Endothelial cell of umbilical vein (primary cell): ENCODE data around the gene PLA2G2A. TPM values are rescaled to one million over a fixed set of nuclear protein-coding genes. Genes with fewer than 3 reads are reported as not detected.

Experiments used
- BruUV-seq: library from RNA; stranded (reverse); fragments of 400-500 nt; replicated peaks from 2 replicates; lab custom pipeline; 2021; lab: Mats Ljungman, UMichigan
- CTCF ChIA-PET: fragments of 300-600, 350-600 bp; sonication (Branson Sonifier 250); formaldehyde crosslinking; loops from one replicate; lab custom pipeline; 2021; ENCODE audit warnings: antibody characterized with exemption, inconsistent platforms; lab: Charles Lee
- POLR2A ChIA-PET: fragments of 300-600, 350-600 bp; sonication (Branson Sonifier 250); formaldehyde crosslinking; loops from one replicate; lab custom pipeline; 2021; ENCODE audit warnings: antibody characterized with exemption, inconsistent platforms; lab: Charles Lee
- DNase-seq: peaks from one replicate; pipeline ENCODE4 v3.0.0-alpha.2; 2011; ENCODE audit warnings: low read depth, low spot score
- FAIRE-seq: peaks from 2 replicates; lab custom pipeline; 2011; peaks lifted over from hg19 to GRCh38; lab: Jason Lieb, UNC
- H2AFZ ChIP-seq: 2 replicates; pipeline ENCODE4 v1.6.0; 2012; ENCODE audit warnings: low read depth, low read length, control low read depth, inconsistent platforms
- H3K27ac ChIP-seq: 2 replicates; pipeline ENCODE4 v1.5.1; 2011; ENCODE audit warnings: low read depth, mild to moderate bottlenecking, control low read depth, low read length, moderate library complexity; ENCODE audit not compliant: insufficient read depth
- H3K27me3 ChIP-seq, 2 experiments: 2 replicates each; pipeline versions ENCODE4 v1.6.0 to v1.6.1; 2011; ENCODE audit warnings: low read length in 2 of 2, mixed read lengths in 1 of 2; ENCODE audit not compliant: control insufficient read depth in 2 of 2, insufficient read depth in 2 of 2
- H3K36me3 ChIP-seq, 2 experiments: 2 replicates in 1 of 2; 3 replicates in 1 of 2; pipeline ENCODE4 v1.5.1; 2011; ENCODE audit warnings: low read length in 2 of 2, mild to moderate bottlenecking in 1 of 2, moderate library complexity in 1 of 2; ENCODE audit not compliant: control insufficient read depth in 2 of 2, insufficient read depth in 2 of 2; ENCODE audit errors: extremely low read depth in 1 of 2
- H3K4me1 ChIP-seq: 3 replicates; pipeline ENCODE4 v1.5.1; 2011; ENCODE audit warnings: mild to moderate bottlenecking, low read length; ENCODE audit not compliant: control insufficient read depth, insufficient read depth; ENCODE audit errors: extremely low read depth
- H3K4me2 ChIP-seq: 2 replicates; pipeline ENCODE4 v1.6.1; 2011; ENCODE audit warnings: low read length, control low read depth, mixed read lengths; ENCODE audit not compliant: insufficient read depth
- H3K4me3 ChIP-seq, 3 experiments: fragments of 200-600 bp in 1 of 3; sonication (generic), shearing (Covaris generic) in 1 of 3; replicated peaks in 1 of 3; 2 replicates each; pipeline ENCODE4 v1.5.1; 2011 to 2016; ENCODE audit warnings: control low read depth in 3 of 3, low read length in 3 of 3, mild to moderate bottlenecking in 2 of 3, inconsistent platforms in 1 of 3, low read depth in 1 of 3, moderate library complexity in 1 of 3; ENCODE audit not compliant: insufficient read depth in 1 of 3
- H3K79me2 ChIP-seq: 2 replicates; pipeline ENCODE4 v1.6.0; 2012; ENCODE audit warnings: low read length, inconsistent platforms; ENCODE audit not compliant: control insufficient read depth, insufficient read depth
- H3K9ac ChIP-seq: replicated peaks from 2 replicates; pipeline ENCODE3; 2011; ENCODE audit warnings: low read length, control low read depth; ENCODE audit not compliant: insufficient read depth; ENCODE audit errors: extremely low read depth
- H3K9me1 ChIP-seq: replicated peaks from 3 replicates; pipeline ENCODE4 v1.6.0; 2011; ENCODE audit warnings: mild to moderate bottlenecking, low read length; ENCODE audit not compliant: control insufficient read depth, insufficient read depth; ENCODE audit errors: extremely low read depth
- H3K9me3 ChIP-seq: replicated peaks from 2 replicates; pipeline ENCODE4 v1.5.1; 2012; ENCODE audit warnings: low read length, inconsistent platforms; ENCODE audit not compliant: control insufficient read depth, insufficient read depth
- H4K20me1 ChIP-seq: replicated peaks from 2 replicates; pipeline ENCODE3; 2011; ENCODE audit warnings: mild to moderate bottlenecking, low read length; ENCODE audit not compliant: control insufficient read depth, insufficient read depth; ENCODE audit errors: extremely low read depth
- EZH2 ChIP-seq: IDR thresholded peaks from 2 replicates; pipeline ENCODE4 v1.6.1; 2012; ENCODE audit warnings: borderline replicate concordance, low read depth, mild to moderate bottlenecking, moderate library complexity, low read length, inconsistent platforms; ENCODE audit not compliant: severe bottlenecking
- FOS ChIP-seq: IDR thresholded peaks from 2 replicates; pipeline ENCODE4 v1.6.1; 2011; ENCODE audit warnings: mild to moderate bottlenecking, low read length, moderate library complexity, borderline replicate concordance; ENCODE audit not compliant: insufficient read depth
- GATA2 ChIP-seq: IDR thresholded peaks from 2 replicates; pipeline ENCODE4 v1.7.0; 2011; ENCODE audit warnings: low read depth, mild to moderate bottlenecking, moderate library complexity, mixed read lengths, low read length; ENCODE audit not compliant: insufficient read length, insufficient read depth
- JUN ChIP-seq: IDR thresholded peaks from 2 replicates; pipeline ENCODE4 v1.6.1; 2011; ENCODE audit warnings: borderline replicate concordance, low read depth; ENCODE audit not compliant: insufficient read length, insufficient read depth
- MYC ChIP-seq: IDR thresholded peaks from one replicate; pipeline ENCODE4 v1.6.1; 2011; ENCODE audit warnings: mild to moderate bottlenecking, low read depth, low read length
- POLR2A ChIP-seq: IDR thresholded peaks from 2 replicates; pipeline ENCODE4 v1.6.1; 2012; ENCODE audit warnings: low read depth, mild to moderate bottlenecking, control low read depth, low read length
- POLR2AphosphoS5 ChIP-seq: IDR thresholded peaks from 2 replicates; pipeline ENCODE4 v1.6.1; 2012; ENCODE audit warnings: low read depth, mild to moderate bottlenecking, control low read depth, low read length, moderate library complexity; ENCODE audit not compliant: insufficient read depth
- dilution Hi-C: fragments of 300-500 bp; cut with MboI; formaldehyde crosslinking; loops from one replicate; pipeline ENCODE4 v1.15.0; 2019; ENCODE audit warnings: low sequenced_read_pairs; ENCODE audit not compliant: extremely low pct_ligation_motif_present
- intact Hi-C: fragments of 100-400 bp; cut with micrococcal nuclease; formaldehyde crosslinking; loops from one replicate; pipeline ENCODE4 v1.10.0; 2022
- polyA plus RNA-seq, 4 experiments: library from polyadenylated mRNA; depleted of rRNA in 3 of 4; stranded (reverse) in 3 of 4; unstranded in 1 of 4; fragments of >200 nt; gene quantifications; 2 replicates each; pipeline versions ENCODE4 v1.2.1 to v1.2.3, GENCODE V29; 2011 to 2012; ENCODE audit warnings: missing spikeins in 1 of 4
- total RNA-seq: library from RNA; stranded (reverse); gene quantifications from 2 replicates; pipeline ENCODE4 v1.2.3, GENCODE V29; 2021
- TF ChIP-seq, protein P1 (sequence below): IDR thresholded peaks from 2 replicates; pipeline ENCODE4 v1.6.1; 2011; ENCODE audit not compliant: insufficient read depth, insufficient read length
- TF ChIP-seq, protein P2 (sequence below), 2 donors: IDR thresholded peaks; 1 replicate in 1 of 2; 2 replicates in 1 of 2; pipeline ENCODE4 v1.5.1; 2011; ENCODE audit warnings: low read length in 2 of 2, mild to moderate bottlenecking in 2 of 2, moderate library complexity in 2 of 2, control low read depth in 1 of 2, inconsistent platforms in 1 of 2, low read depth in 1 of 2; ENCODE audit not compliant: insufficient read depth in 1 of 2; ENCODE audit errors: extremely low read depth in 1 of 2

The PLA2G2A gene
- total and polyA plus RNA-seq, 2 donors (not counting 3 experiments of a cell fraction or from before 2014, with no cell fraction given), result not detected

DNA sequence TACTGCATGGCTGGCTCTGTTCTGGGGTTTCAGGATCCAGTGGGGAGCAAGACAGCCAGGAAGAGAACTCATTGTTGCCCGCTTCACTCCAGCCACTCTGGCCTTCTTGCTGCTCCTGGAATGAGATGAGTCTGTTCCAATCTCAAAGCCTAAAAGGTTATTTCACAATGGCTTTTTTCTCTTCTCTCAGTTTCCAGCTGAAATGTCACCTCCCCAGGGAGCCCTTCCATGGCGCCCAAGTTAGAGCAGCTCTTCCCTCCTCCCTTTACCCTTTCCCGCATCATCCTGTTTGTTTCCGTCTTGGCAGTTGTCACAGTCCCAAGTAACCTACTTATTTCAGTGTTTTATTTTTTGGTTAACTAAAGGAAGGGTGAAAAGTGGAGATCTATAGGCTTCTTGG, 15.8 kb downstream of the PLA2G2A start:
- no peaks in the 10 kb centered on the region for H3K9me1 ChIP-seq
- no peaks in the 10 kb centered on the region for H3K36me3 ChIP-seq
- intact Hi-C loops, result no loop called here
- BruUV-seq, result no TSS peak
- TF ChIP-seq GATA2 (no peak), POLR2A (no peak), JUN (no peak), MYC (no peak), FOS (no peak), POLR2AphosphoS5 (no peak), EZH2 (no peak)
- TF ChIP-seq, protein P1, sequence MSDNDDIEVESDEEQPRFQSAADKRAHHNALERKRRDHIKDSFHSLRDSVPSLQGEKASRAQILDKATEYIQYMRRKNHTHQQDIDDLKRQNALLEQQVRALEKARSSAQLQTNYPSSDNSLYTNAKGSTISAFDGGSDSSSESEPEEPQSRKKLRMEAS, result no peak
- TF ChIP-seq, protein P2, sequence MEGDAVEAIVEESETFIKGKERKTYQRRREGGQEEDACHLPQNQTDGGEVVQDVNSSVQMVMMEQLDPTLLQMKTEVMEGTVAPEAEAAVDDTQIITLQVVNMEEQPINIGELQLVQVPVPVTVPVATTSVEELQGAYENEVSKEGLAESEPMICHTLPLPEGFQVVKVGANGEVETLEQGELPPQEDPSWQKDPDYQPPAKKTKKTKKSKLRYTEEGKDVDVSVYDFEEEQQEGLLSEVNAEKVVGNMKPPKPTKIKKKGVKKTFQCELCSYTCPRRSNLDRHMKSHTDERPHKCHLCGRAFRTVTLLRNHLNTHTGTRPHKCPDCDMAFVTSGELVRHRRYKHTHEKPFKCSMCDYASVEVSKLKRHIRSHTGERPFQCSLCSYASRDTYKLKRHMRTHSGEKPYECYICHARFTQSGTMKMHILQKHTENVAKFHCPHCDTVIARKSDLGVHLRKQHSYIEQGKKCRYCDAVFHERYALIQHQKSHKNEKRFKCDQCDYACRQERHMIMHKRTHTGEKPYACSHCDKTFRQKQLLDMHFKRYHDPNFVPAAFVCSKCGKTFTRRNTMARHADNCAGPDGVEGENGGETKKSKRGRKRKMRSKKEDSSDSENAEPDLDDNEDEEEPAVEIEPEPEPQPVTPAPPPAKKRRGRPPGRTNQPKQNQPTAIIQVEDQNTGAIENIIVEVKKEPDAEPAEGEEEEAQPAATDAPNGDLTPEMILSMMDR (IDR thresholded peaks at IDR 0.05; ENCODE audit: extremely low read depth in 1 of 2, insufficient read depth in 1 of 2, low read depth in 1 of 2, low read length in 2 of 2), result no peak
- H3K27me3 ChIP-seq, result peaks cover 0 to 1% of the 10 kb centered on the region in 2 experiments
- no peak overlapping the region for H3K4me2 ChIP-seq
- H4K20me1 ChIP-seq, result no peaks in the 10 kb centered on the region
- H3K9me3 ChIP-seq, result no peaks in the 10 kb centered on the region
- H3K4me1 ChIP-seq, result no peaks in the 10 kb centered on the region
- no peaks in the 10 kb centered on the region for H3K79me2 ChIP-seq
- H3K9ac ChIP-seq, result no peak overlapping the region
- FAIRE-seq, result no peak
- no peak overlapping the region for H3K27ac ChIP-seq
- ChIA-PET POLR2A (no interaction called here), CTCF (interaction anchor here (0.8 kb wide), 1 partner anchor 11 kb away, joined by 3 read pairs; no protein-coding TSS in a partner anchor)
- no peak for DNase-seq
- dilution Hi-C loops, result no loop called here
- H2AFZ ChIP-seq, result no peak overlapping the region
- no peak overlapping the region for H3K4me3 ChIP-seq
